Measurements from ENCODE around the gene RYR1. TPM values are rescaled to one million over a fixed set of nuclear protein-coding genes. Genes with fewer than 3 reads are reported as not detected.
"Not testable (repeated sequence)": the region's sequence is repeated elsewhere in the genome, so short reads cannot be mapped to it uniquely, and the experiment has no call there.

RYR1 gene
- total and polyA plus RNA-seq, 10 of the 15 experiments (the other 5 are each of a cell fraction or from before 2014, with no cell fraction given) = under 0.01 to 0.32 (median 0.07) TPM; not detected in 1

GRCh38 chr19:38427035-38427677 is 6.3 kb upstream of the RYR1 start:
- in situ Hi-C loops (cut with MboI); H3K9me3 ChIP-seq (replicated peaks; ENCODE audit: control insufficient read depth, insufficient read depth, low read length); H3K36me3 ChIP-seq (ENCODE audit: control insufficient read depth in 2 of 2, insufficient read depth in 2 of 2, low read length in 1 of 2); H4K20me1 ChIP-seq (ENCODE audit: control insufficient read depth, insufficient read depth); H3K27ac ChIP-seq (ENCODE audit: control insufficient read depth, insufficient read depth); H3K27me3 ChIP-seq (replicated peaks in 1 of 2; ENCODE audit: control insufficient read depth in 2 of 2, insufficient read depth in 2 of 2, low read length in 1 of 2); intact Hi-C loops (cut with micrococcal nuclease; ENCODE audit: unreplicated experiment); H3K4me3 ChIP-seq; H3K79me2 ChIP-seq (ENCODE audit: control insufficient read depth, insufficient read depth, low read length); BruUV-seq (replicated peaks): not testable (repeated sequence)
- ATAC-seq = peak; percentile 89
- CTCF ChIA-PET = interaction anchor here (0.7 to 1.0 kb wide), 2 partner anchors 25 to 27 kb away, joined by 3 read pairs; partner anchors contain the start of gene FAM98C
- DNase-seq (ENCODE audit: low read depth, low spot score) = peak; percentile 55
- RAD21 ChIA-PET (ENCODE audit: unreplicated experiment) = interaction anchor here (0.8 kb wide), 1 partner anchor 404 kb away, joined by 3 read pairs; the partner anchor contains the start of gene ECH1
- Histone ChIP-seq H3K4me2 (ENCODE audit: control insufficient read depth, insufficient read depth) (peak overlapping the region; percentile 19), H3K9ac (ENCODE audit: control insufficient read depth, insufficient read depth, low read length) (peak overlapping the region; percentile 25), H3K4me1 (ENCODE audit: control insufficient read depth, insufficient read depth, low read length) (peaks cover 16% of the 10 kb centered on the region), H2AFZ (ENCODE audit: control insufficient read depth, low read depth, low read length) (peak overlapping the region; percentile 64)
- POLR2A ChIA-PET = interaction anchor here (0.6 to 0.7 kb wide), 2 partner anchors 502 to 1513 kb away, joined by 3 to 4 read pairs; no protein-coding TSS in a partner anchor
- 3% methylated on average over 17 of the region's 17 CpGs for WGBS (ENCODE audit: insufficient coverage, insufficient replicate concordance, low lambda C conversion rate, missing lambda C conversion rate)
- SMC1A ChIA-PET (ENCODE audit: uncharacterized antibody, unreplicated experiment) = interaction anchor here (3.7 kb wide), 1 partner anchor 23 kb away, joined by 17 read pairs; the partner anchor contains the start of gene FAM98C
- FAIRE-seq = peak; percentile 78
- TF ChIP-seq EP300 (IDR thresholded peaks at IDR 0.05; ENCODE audit: borderline replicate concordance in 1 of 2, control insufficient read depth in 1 of 2, low read depth in 2 of 2, low read length in 2 of 2) (peak in 1 of 2 experiments; percentile 76; a peak in 2 of 4 replicates), RELA (IDR thresholded peaks at IDR 0.05; ENCODE audit: borderline replicate concordance, partially characterized antibody) (peak; percentile 52), HDGF (IDR thresholded peaks at IDR 0.05) (peak; percentile 62; the same call in 1 of the 2 replicates), BHLHE40 (IDR thresholded peaks at IDR 0.05; ENCODE audit: borderline replicate concordance in 1 of 2, low read depth in 2 of 2, low read length in 1 of 2) (peak; percentile 21 to 28; a peak in 1 of 4 replicates), SP1 (IDR thresholded peaks at IDR 0.05; ENCODE audit: low read depth, low read length) (peak; percentile 26), ZNF384 (IDR thresholded peaks at IDR 0.05; ENCODE audit: borderline replicate concordance, low read depth, low read length) (peak; percentile 88), RELB (IDR thresholded peaks at IDR 0.05; ENCODE audit: low read depth) (peak; percentile 81; the same call in 1 of the 2 replicates), ZNF687 (IDR thresholded peaks at IDR 0.05) (peak; percentile 57; the same call in 1 of the 2 replicates), MXI1 (IDR thresholded peaks at IDR 0.05; ENCODE audit: low read depth, low read length) (0 out of 2 replicates have a peak, but pooled peaks have one; percentile 50), PKNOX1 (IDR thresholded peaks at IDR 0.05) (peak; percentile 24; the same call in 1 of the 2 replicates), IRF4 (IDR thresholded peaks at IDR 0.05; ENCODE audit: low read depth, low read length) (peak; percentile 56; the same call in 1 of the 2 replicates), MLLT1 (IDR thresholded peaks at IDR 0.05) (peak; percentile 20; the same call in 1 of the 2 replicates), NBN (IDR thresholded peaks at IDR 0.05) (peak; percentile 81), TCF12 (IDR thresholded peaks at IDR 0.05; ENCODE audit: low read depth, low read length) (0 out of 2 replicates have a peak, but pooled peaks have one; percentile 4)
